CD4-positive, alpha-beta T cell treated with Interleukin-4 for 1 hour (primary cell): ENCODE data around the gene THAP8.

Source experiments
- DNase-seq, 2 donors: peaks; one replicate each; pipeline ENCODE4 v3.0.0-alpha.2; 2020 to 2022

THAP8 gene

GRCh38 chr19:35992907-35993765 is 60.9 kb downstream of the THAP8 start:
- no peak for DNase-seq

GRCh38 chr19:35991731-35992450 is 62.2 kb downstream of the THAP8 start:
- no peak for DNase-seq

- no peak for DNase-seq
These were observed 63.0 kb downstream of the THAP8 start for GRCh38 chr19:35990771-35991730.

- DNase-seq, result no peak
These were observed 63.9 kb downstream of the THAP8 start for GRCh38 chr19:35990156-35990555.

- no peak for DNase-seq
These were observed 65.3 kb downstream of the THAP8 start for GRCh38 chr19:35988824-35989223.

GRCh38 chr19:35987571-35987896 is 66.6 kb downstream of the THAP8 start:
- DNase-seq, result no peak

GRCh38 chr19:35986664-35987570 is 67.2 kb downstream of the THAP8 start:
- peak in 1 of 2 donors; percentile 32 for DNase-seq

GRCh38 chr19:35986111-35986510 is 68.0 kb downstream of the THAP8 start:
- no peak for DNase-seq
